Suppressor macrophage treated with lipopolysaccharide for 1 hour (primary cell): ENCODE results near the gene TTPAL.

Experiments
- DNase-seq, 3 donors: peaks; one replicate each; pipeline ENCODE4 v3.0.0-alpha.2; 2020 to 2022

TTPAL gene

GRCh38 chr20:44542890-44543289 is 67.2 kb downstream of the TTPAL start:
- DNase-seq = peak in 2 of 3 donors; percentile 7 to 20

GRCh38 chr20:44543358-44543757 is 67.7 kb downstream of the TTPAL start:
- no peak for DNase-seq
